HepG2 (cell line): ENCODE results near the gene GALNT17. TPM values are rescaled to one million over a fixed set of nuclear protein-coding genes. Genes with fewer than 3 reads are reported as not detected.

ENCODE experiments used
- ATAC-seq: fragments of 200-7000 bp; cut with Tn5 transposase; 3 replicates; pipeline ENCODE4 v1.9.1; 2020; ENCODE audit warnings: mild to moderate bottlenecking, moderate library complexity
- BruUV-seq: library from RNA; stranded (reverse); fragments of 400-500 nt; replicated peaks from 2 replicates; lab custom pipeline; 2021; lab: Mats Ljungman, UMichigan
- CTCF ChIA-PET: fragments of 300-600 bp; formaldehyde crosslinking; extraction: SDS; loops from one replicate; lab custom pipeline; 2021; ENCODE audit warnings: low total read pairs, inconsistent platforms, low intra/inter-chr PET ratio; lab: Yijun Ruan, JAX
- POLR2A ChIA-PET: fragments of 350-600 bp; sonication (Branson Sonifier 250); formaldehyde crosslinking; loops from one replicate; lab custom pipeline; 2020; ENCODE audit warnings: antibody characterized with exemption, inconsistent platforms; lab: Yijun Ruan, JAX
- DNase-seq: peaks from one replicate; pipeline ENCODE4 v3.0.0-alpha.2; 2015; ENCODE audit warnings: low spot score
- FAIRE-seq: peaks from 3 replicates; lab custom pipeline; 2011; peaks lifted over from hg19 to GRCh38; lab: Jason Lieb, UNC
- H2AFZ ChIP-seq: one replicate; pipeline ENCODE4 v1.6.1; 2011; ENCODE audit warnings: low read length, inconsistent platforms
- H3K27ac ChIP-seq: fragments of 300-600 bp; 3 replicates; pipeline ENCODE4 v1.8.0; 2011; ENCODE audit warnings: mixed run types, mild to moderate bottlenecking, mixed read lengths, low read length, inconsistent platforms; ENCODE audit not compliant: insufficient read depth; ENCODE audit errors: extremely low read length
- H3K27me3 ChIP-seq, 2 experiments: fragments of 200-600 bp in 1 of 2; 2 replicates in 1 of 2; 3 replicates in 1 of 2; pipeline versions ENCODE4 v1.6.0 to v1.8.0; 2011; ENCODE audit warnings: low read length in 2 of 2, mild to moderate bottlenecking in 2 of 2, moderate library complexity in 2 of 2, inconsistent platforms in 1 of 2; ENCODE audit not compliant: insufficient read depth in 2 of 2, control insufficient read depth in 1 of 2
- H3K36me3 ChIP-seq, 2 experiments: fragments of 200-600 bp in 1 of 2; replicated peaks in 1 of 2; 2 replicates in 1 of 2; 3 replicates in 1 of 2; pipeline versions ENCODE4 v1.5.1 to v1.8.0; 2011; ENCODE audit warnings: low read length in 2 of 2, inconsistent platforms in 1 of 2; ENCODE audit not compliant: insufficient read depth in 2 of 2, control insufficient read depth in 1 of 2
- H3K4me1 ChIP-seq: 2 replicates; pipeline ENCODE4 v1.5.1; 2012; ENCODE audit warnings: low read length, inconsistent platforms; ENCODE audit not compliant: insufficient read depth
- H3K4me2 ChIP-seq: 2 replicates; pipeline ENCODE4 v1.6.0; 2011; ENCODE audit warnings: low read depth, low read length, inconsistent platforms
- H3K4me3 ChIP-seq, 3 experiments: fragments of 200-600 bp in 1 of 3; sonication (generic), shearing (Covaris generic) in 1 of 3; replicated peaks in 1 of 3; 2 replicates each; pipeline ENCODE4 v1.5.1; 2011 to 2016; ENCODE audit warnings: low read length in 3 of 3, inconsistent platforms in 2 of 3, low read depth in 2 of 3, mild to moderate bottlenecking in 2 of 3, control low read depth in 1 of 3, mixed read lengths in 1 of 3; ENCODE audit not compliant: insufficient read depth in 1 of 3
- H3K79me2 ChIP-seq: one replicate; pipeline ENCODE4 v1.6.1; 2011; ENCODE audit warnings: low read length, inconsistent platforms; ENCODE audit not compliant: insufficient read depth
- H3K9ac ChIP-seq: 2 replicates; pipeline ENCODE4 v1.6.0; 2011; ENCODE audit warnings: mild to moderate bottlenecking, low read depth, low read length, inconsistent platforms; ENCODE audit not compliant: insufficient read depth
- H3K9me3 ChIP-seq: 2 replicates; pipeline ENCODE4 v1.5.1; 2012; ENCODE audit warnings: mild to moderate bottlenecking, low read length
- H4K20me1 ChIP-seq: 2 replicates; pipeline ENCODE4 v1.6.0; 2011; ENCODE audit warnings: inconsistent platforms, mild to moderate bottlenecking, low read length, moderate library complexity; ENCODE audit not compliant: insufficient read depth
- DMTF1 ChIP-seq: sonication (generic); formaldehyde crosslinking; IDR thresholded peaks from 2 replicates; pipeline ENCODE4 v1.4.0; 2020; ENCODE audit warnings: mild to moderate bottlenecking, missing genetic modification reagents
- SIX1 ChIP-seq: sonication (generic); formaldehyde crosslinking; IDR thresholded peaks from 2 replicates; pipeline ENCODE4 v1.4.0; 2020; ENCODE audit warnings: missing genetic modification reagents, borderline replicate concordance
- SOX5 ChIP-seq: IDR thresholded peaks from 2 replicates; pipeline ENCODE4 v1.6.1; 2016; ENCODE audit warnings: borderline replicate concordance
- ZBTB33 ChIP-seq: sonication (generic); formaldehyde crosslinking; IDR thresholded peaks from 2 replicates; pipeline ENCODE4 v1.4.0; 2020; ENCODE audit warnings: missing genetic modification reagents
- ZFX ChIP-seq: sonication (generic); formaldehyde crosslinking; IDR thresholded peaks from 2 replicates; pipeline ENCODE4 v1.4.0; 2020; ENCODE audit warnings: mild to moderate bottlenecking, low read depth, missing genetic modification reagents, moderate library complexity
- ZNF367 ChIP-seq: sonication (generic); formaldehyde crosslinking; IDR thresholded peaks from 2 replicates; pipeline ENCODE4 v1.4.0; 2020; ENCODE audit warnings: missing genetic modification reagents, borderline replicate concordance
- ZNF607 ChIP-seq: sonication (generic); formaldehyde crosslinking; IDR thresholded peaks from 2 replicates; pipeline ENCODE4 v1.5.1; 2020; ENCODE audit warnings: missing genetic modification reagents, mild to moderate bottlenecking, borderline replicate concordance
- WGBS: methylation state at CpG from one replicate; pipeline ENCODE4 v1.1.6; 2017; ENCODE audit warnings: low lambda C conversion rate; 5-methylcytosine and 5-hydroxymethylcytosine counted together
- in situ Hi-C: cut with HindIII; loops from 2 replicates; pipeline ENCODE4 v1.10.0; 2017; ENCODE audit warnings: low pct_unique_long_range_greater_than_20kb; ENCODE audit not compliant: extremely low pct_ligation_motif_present
- intact Hi-C: fragments of 100-400 bp; cut with micrococcal nuclease; formaldehyde crosslinking; loops from one replicate; pipeline ENCODE4 v1.10.0; 2022; ENCODE audit not compliant: unreplicated experiment
- polyA plus RNA-seq, 8 experiments: library from polyadenylated mRNA; depleted of rRNA in 3 of 8; stranded (reverse) in 7 of 8; unstranded in 1 of 8; fragments of >200 nt; fragmentation: Illumina TruSeq in 4 of 8; extraction: Trizol in 4 of 8; gene quantifications; 2 replicates each; pipeline versions ENCODE4 v1.2.1 to v1.2.3, GENCODE V29; 2011 to 2016; ENCODE audit warnings: low read depth in 4 of 8, missing spikeins in 1 of 8, mixed read lengths in 1 of 8; ENCODE audit not compliant: insufficient read depth in 1 of 8
- total RNA-seq, 5 experiments: library from RNA; depleted of rRNA; stranded (reverse); fragments of >200 nt; fragmentation: Illumina TruSeq; extraction: Trizol; gene quantifications; 2 replicates each; pipeline ENCODE4 v1.2.3, GENCODE V29; 2016; ENCODE audit warnings: low read depth in 1 of 5

The GALNT17 gene
- total and polyA plus RNA-seq, 2 of the 13 experiments (the other 11 are each of a cell fraction or from before 2014, with no cell fraction given): not detected

- no peak for TF ChIP-seq DMTF1 (CRISPR knock-in tag)
- TF ChIP-seq ZBTB33 (CRISPR knock-in tag): no peak
- TF ChIP-seq, all 625 proteins: peak for 0
Observed at GRCh38 chr7:71544816-71545215, 412.9 kb downstream of the GALNT17 start (continued).

GRCh38 chr7:71547426-71547825 is 415.5 kb downstream of the GALNT17 start:
- in situ Hi-C loops: no loop called here
- Histone ChIP-seq H3K4me2 (no peak overlapping the region), H3K9ac (no peak overlapping the region), H3K4me3 (no peak overlapping the region), H3K4me1 (no peaks in the 10 kb centered on the region)
- TF ChIP-seq SOX5 (CRISPR knock-in tag) (no peak), ZNF367 (CRISPR knock-in tag) (no peak), SIX1 (CRISPR knock-in tag) (no peak), ZFX (no peak), ZNF607 (CRISPR knock-in tag) (no peak)
- TF ChIP-seq, all 625 proteins: peak for 0
- ATAC-seq (no peak), FAIRE-seq (no peak), DNase-seq (no peak)
- Histone ChIP-seq H3K27ac (no peak overlapping the region), H3K79me2 (no peaks in the 10 kb centered on the region), H3K9me3 (peaks cover 10% of the 10 kb centered on the region), H3K27me3 (no peaks in the 10 kb centered on the region; a peak in 1 of 5 replicates), H4K20me1 (no peaks in the 10 kb centered on the region), H2AFZ (no peak overlapping the region), H3K36me3 (no peaks in the 10 kb centered on the region)
- CTCF ChIA-PET: no interaction called here
- no TSS peak for BruUV-seq
- WGBS: 0% methylated on average over 4 of the region's 6 CpGs
- POLR2A ChIA-PET: no interaction called here
- intact Hi-C loops: no loop called here
